C4-2B (cell line): Measurements from ENCODE around the gene ABCA10.

ENCODE experiments used
- CTCF ChIP-seq: fragments of 450-650 bp; conservative IDR thresholded peaks from 2 replicates; pipeline ENCODE4 v1.5.1; 2017; ENCODE audit warnings: mild to moderate bottlenecking
- ZFX ChIP-seq: fragments of 450-650 bp; IDR thresholded peaks from 2 replicates; pipeline ENCODE4 v1.6.1; 2017

GRCh38 chr17:69123626-69124025 is 105.0 kb downstream of the ABCA10 start:
- no peak for TF ChIP-seq CTCF
- no peak for TF ChIP-seq ZFX
